Measurements from ENCODE around the gene ADCY5.

DNA sequence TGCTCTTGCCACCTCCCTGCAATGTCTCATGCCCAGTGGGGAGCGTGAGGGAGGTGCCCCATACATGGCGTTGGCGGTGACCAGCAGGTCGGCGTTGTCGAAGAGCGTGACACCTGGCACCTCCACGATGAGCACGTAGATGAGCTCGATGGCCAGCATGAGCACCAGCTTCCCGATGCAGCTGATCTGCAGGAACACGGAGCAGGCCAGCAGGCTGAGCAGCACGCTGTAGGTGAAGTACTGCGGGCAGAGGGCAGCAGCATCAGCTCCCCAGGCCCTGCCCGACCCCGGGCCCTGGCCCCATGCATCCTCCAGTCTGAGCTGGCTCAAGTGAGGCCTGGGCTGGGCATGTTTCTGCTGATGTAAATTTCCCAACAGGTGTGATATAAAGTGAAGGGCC is 148.8 kb downstream of the ADCY5 start:
- TF ChIP-seq, protein P1, sequence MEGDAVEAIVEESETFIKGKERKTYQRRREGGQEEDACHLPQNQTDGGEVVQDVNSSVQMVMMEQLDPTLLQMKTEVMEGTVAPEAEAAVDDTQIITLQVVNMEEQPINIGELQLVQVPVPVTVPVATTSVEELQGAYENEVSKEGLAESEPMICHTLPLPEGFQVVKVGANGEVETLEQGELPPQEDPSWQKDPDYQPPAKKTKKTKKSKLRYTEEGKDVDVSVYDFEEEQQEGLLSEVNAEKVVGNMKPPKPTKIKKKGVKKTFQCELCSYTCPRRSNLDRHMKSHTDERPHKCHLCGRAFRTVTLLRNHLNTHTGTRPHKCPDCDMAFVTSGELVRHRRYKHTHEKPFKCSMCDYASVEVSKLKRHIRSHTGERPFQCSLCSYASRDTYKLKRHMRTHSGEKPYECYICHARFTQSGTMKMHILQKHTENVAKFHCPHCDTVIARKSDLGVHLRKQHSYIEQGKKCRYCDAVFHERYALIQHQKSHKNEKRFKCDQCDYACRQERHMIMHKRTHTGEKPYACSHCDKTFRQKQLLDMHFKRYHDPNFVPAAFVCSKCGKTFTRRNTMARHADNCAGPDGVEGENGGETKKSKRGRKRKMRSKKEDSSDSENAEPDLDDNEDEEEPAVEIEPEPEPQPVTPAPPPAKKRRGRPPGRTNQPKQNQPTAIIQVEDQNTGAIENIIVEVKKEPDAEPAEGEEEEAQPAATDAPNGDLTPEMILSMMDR (IDR thresholded peaks at IDR 0.05) = no peak
- no peak for TF ChIP-seq EZH2 (IDR thresholded peaks at IDR 0.05; ENCODE audit: borderline replicate concordance, insufficient read depth, low read depth, low read length, poor library complexity, severe bottlenecking)
